Suprapubic skin (tissue), 4 donors: Measurements from ENCODE around the gene GSTO2. TPM values are rescaled to one million over a fixed set of nuclear protein-coding genes. Genes with fewer than 3 reads are reported as not detected.

ENCODE experiments used
- DNase-seq, 2 donors: peaks; one replicate each; pipeline ENCODE4 v3.0.0-alpha.2; 2019; ENCODE audit warnings: low spot score in 2 of 2
- H3K27ac ChIP-seq: fragments of 200-600 bp; sonication (generic); one replicate; pipeline ENCODE4 v1.5.1; 2019
- H3K27me3 ChIP-seq: fragments of 200-600 bp; sonication (generic); one replicate; pipeline ENCODE4 v1.5.1; 2019
- H3K36me3 ChIP-seq: fragments of 200-600 bp; sonication (generic); one replicate; pipeline ENCODE4 v1.5.1; 2019
- H3K4me1 ChIP-seq: fragments of 200-600 bp; sonication (generic); one replicate; pipeline ENCODE4 v1.5.1; 2019
- H3K4me3 ChIP-seq: fragments of 200-600 bp; sonication (generic); one replicate; pipeline ENCODE4 v1.5.1; 2019; ENCODE audit warnings: mild to moderate bottlenecking
- H3K9me3 ChIP-seq: fragments of 200-600 bp; sonication (generic); one replicate; pipeline ENCODE4 v1.5.1; 2019
- CTCF ChIP-seq, 2 donors: fragments of 200-600 bp in 1 of 2; fragments of 450-650 bp in 1 of 2; sonication (generic) in 1 of 2; IDR thresholded peaks; one replicate each; pipeline ENCODE4 v1.5.1; 2016 to 2019; ENCODE audit warnings: antibody characterized with exemption in 2 of 2, mild to moderate bottlenecking in 1 of 2, moderate library complexity in 1 of 2
- EP300 ChIP-seq: sonication (generic); formaldehyde crosslinking; IDR thresholded peaks from one replicate; pipeline ENCODE4 v1.6.1; 2017; ENCODE audit warnings: antibody characterized with exemption
- POLR2A ChIP-seq, 2 donors: fragments of 450-650 bp; IDR thresholded peaks; one replicate each; pipeline ENCODE4 v1.6.1; 2017; ENCODE audit warnings: antibody characterized with exemption in 2 of 2, mild to moderate bottlenecking in 2 of 2, moderate library complexity in 2 of 2
- POLR2AphosphoS5 ChIP-seq, 3 donors: sonication (generic); formaldehyde crosslinking; IDR thresholded peaks; one replicate each; pipeline ENCODE4 v1.6.1; 2017; ENCODE audit warnings: antibody characterized with exemption in 3 of 3
- WGBS: methylation state at CpG from one replicate; pipeline ENCODE4 v1.1.5; 2018; 5-methylcytosine and 5-hydroxymethylcytosine counted together
- total RNA-seq, 4 donors: library from RNA; depleted of rRNA; stranded (reverse); fragments of >200 nt; gene quantifications; one replicate each; pipeline ENCODE4 v1.1.0, GENCODE V29; 2016

The GSTO2 gene
- total RNA-seq, 4 donors from 2014 or later: 19.0 to 35.5 (median 25.4) TPM

DNA sequence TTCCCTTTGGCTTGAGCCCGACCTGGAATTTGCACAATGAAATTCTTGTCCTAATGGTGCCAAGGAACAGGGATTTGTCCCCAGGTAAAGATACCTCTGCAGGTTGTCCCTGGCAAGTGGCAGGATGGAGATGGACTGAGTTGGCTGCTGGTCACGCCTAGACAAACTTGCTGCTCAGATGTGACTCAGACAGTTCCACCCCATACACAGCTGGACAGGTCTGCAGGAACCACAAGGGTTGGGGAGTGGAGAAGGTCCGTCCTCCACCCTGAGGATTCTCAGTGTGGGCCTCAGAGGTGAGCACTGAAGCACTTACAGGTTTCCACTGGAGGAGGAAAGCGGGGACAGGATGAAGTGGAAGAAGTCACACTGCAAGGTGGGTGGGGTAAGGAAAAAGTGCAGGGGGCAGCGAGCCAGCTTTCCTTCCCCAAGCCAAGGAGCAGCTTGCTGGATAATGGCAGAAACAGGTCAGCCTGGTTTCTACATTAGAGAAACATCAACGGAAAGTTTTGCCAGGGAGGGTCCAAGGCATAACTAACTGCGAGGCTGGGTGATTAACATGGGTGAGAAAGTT is 48.8 kb downstream of the GSTO2 start:
- no peak for TF ChIP-seq POLR2AphosphoS5 (IDR thresholded peaks at IDR 0.05)
- TF ChIP-seq EP300: no peak
- TF ChIP-seq CTCF (IDR thresholded peaks at IDR 0.05): no peak
- TF ChIP-seq POLR2A (IDR thresholded peaks at IDR 0.05): no peak
- Histone ChIP-seq H3K27me3 (no peaks in the 10 kb centered on the region), H3K36me3 (peaks cover 32% of the 10 kb centered on the region), H3K4me3 (no peak overlapping the region), H3K9me3 (no peaks in the 10 kb centered on the region), H3K4me1 (peaks cover 70% of the 10 kb centered on the region), H3K27ac (peak overlapping the region; percentile 93)
- 48% methylated on average over 7 of the region's 7 CpGs for WGBS
- DNase-seq: peak in 1 of 2 donors; percentile 70

DNA sequence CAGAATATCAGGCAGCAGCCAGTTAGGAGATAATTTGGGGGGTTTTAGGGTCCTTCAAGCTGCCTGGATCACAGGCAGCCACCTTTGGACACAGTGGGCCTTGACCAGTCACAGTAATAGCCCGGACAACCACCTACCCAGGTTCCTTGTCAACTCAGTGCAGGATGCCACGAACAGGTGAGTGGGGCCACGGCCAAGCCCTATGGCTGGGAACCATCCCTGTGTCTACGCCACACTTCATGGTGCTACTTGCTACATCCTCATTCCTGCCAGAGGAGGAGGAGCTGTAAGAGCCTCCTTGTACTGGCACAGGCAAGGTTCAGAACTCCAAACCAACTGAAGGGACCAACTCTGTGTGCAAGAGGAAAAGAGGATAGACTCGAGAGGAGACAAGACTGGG is 49.3 kb downstream of the GSTO2 start:
- Histone ChIP-seq H3K36me3 (peaks cover 27% of the 10 kb centered on the region), H3K27ac (peak overlapping the region; percentile 93), H3K4me1 (peaks cover 75% of the 10 kb centered on the region), H3K4me3 (no peak overlapping the region), H3K9me3 (no peaks in the 10 kb centered on the region), H3K27me3 (no peaks in the 10 kb centered on the region)
- 78% methylated on average over 5 of the region's 5 CpGs for WGBS
- DNase-seq: peak in 1 of 2 donors; percentile 64
- TF ChIP-seq POLR2A (IDR thresholded peaks at IDR 0.05): no peak
- no peak for TF ChIP-seq EP300
- no peak for TF ChIP-seq POLR2AphosphoS5 (IDR thresholded peaks at IDR 0.05)
- no peak for TF ChIP-seq CTCF (IDR thresholded peaks at IDR 0.05)

DNA sequence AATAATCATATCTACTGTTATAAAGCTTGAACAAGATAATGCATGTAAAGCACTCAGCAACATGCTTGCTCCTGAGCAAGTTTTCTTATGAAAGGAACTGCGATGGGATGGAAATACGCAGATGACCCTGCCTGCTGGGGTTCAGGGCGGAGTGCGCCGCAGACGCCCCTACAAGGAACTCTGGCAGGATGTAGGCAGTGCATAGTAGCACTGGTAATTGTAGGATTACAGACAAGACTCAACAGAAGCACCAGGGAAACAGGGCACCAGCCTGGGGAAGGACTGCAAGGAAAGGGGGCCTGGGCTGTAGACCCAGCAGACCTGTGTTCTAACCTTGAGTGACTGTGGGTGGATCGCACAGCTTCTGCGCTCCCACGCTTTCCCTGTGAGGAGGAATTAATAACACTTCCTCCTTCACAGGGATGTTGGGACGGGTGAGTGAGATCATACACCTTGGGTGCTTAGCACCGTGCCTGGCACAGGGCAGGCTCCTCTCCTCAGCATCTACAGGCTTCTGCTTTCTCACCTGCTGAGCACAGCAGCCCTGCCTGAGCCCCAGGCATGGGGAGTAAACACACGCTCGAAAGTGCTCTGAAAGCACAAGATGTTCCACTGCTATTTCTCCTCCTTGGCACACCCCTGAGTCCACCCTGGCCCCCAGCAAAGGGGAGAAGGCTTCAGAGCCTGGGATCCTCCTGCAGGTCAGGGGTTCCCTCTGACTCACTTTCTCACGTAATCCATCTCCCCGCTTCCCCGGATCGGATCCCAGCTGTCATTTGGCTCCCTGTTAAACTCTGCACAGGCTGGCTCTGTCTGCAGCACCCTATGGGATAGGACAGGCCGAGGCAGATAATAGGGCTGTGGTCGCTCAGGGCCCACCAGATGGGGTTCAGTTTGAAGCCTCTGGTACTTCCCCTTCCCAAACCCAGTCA is 50.1 kb downstream of the GSTO2 start:
- Histone ChIP-seq H3K4me1 (peaks cover 83% of the 10 kb centered on the region), H3K9me3 (no peaks in the 10 kb centered on the region), H3K27me3 (no peaks in the 10 kb centered on the region), H3K36me3 (peaks cover 19% of the 10 kb centered on the region), H3K4me3 (no peak overlapping the region), H3K27ac (peak overlapping the region; percentile 93)
- WGBS: 48% methylated on average over 19 of the region's 19 CpGs
- DNase-seq: peak in 1 of 2 donors; percentile 75
- TF ChIP-seq EP300 (peak; percentile 80), CTCF (IDR thresholded peaks at IDR 0.05) (no peak), POLR2A (IDR thresholded peaks at IDR 0.05) (no peak), POLR2AphosphoS5 (IDR thresholded peaks at IDR 0.05) (peak in 2 of 3 donors; percentile 61 to 98)

- Histone ChIP-seq H3K4me3 (no peak overlapping the region), H3K9me3 (no peaks in the 10 kb centered on the region), H3K36me3 (no peaks in the 10 kb centered on the region), H3K27me3 (no peaks in the 10 kb centered on the region), H3K4me1 (peaks cover 100% of the 10 kb centered on the region), H3K27ac (peak overlapping the region; percentile 93)
- peak in 1 of 2 donors; percentile 66 for DNase-seq
- no peak for TF ChIP-seq EP300
- no peak for TF ChIP-seq CTCF (IDR thresholded peaks at IDR 0.05)
- no peak for TF ChIP-seq POLR2AphosphoS5 (IDR thresholded peaks at IDR 0.05)
- no peak for TF ChIP-seq POLR2A (IDR thresholded peaks at IDR 0.05)
- 80% methylated on average over 3 of the region's 6 CpGs for whole genome bisulfite sequencing
Observed at GRCh38 chr10:104321226-104321625, 52.2 kb downstream of the GSTO2 start.
